ENCODE data around the gene PACSIN3.

GRCh38 chr11:47147681-47148080 lies 38.6 kb downstream of the PACSIN3 start:
- no peak for TF ChIP-seq CTCF (IDR thresholded peaks at IDR 0.05)
- no peak for TF ChIP-seq POLR2A (IDR thresholded peaks at IDR 0.05)
